OCI-LY1 (cell line): ENCODE data around the gene SNTG2.

ENCODE experiments used
- H2AFZ ChIP-seq: fragments of 200-600 bp; sonication (generic), shearing (Covaris generic); 2 replicates; pipeline ENCODE4 v1.6.0; 2014; ENCODE audit warnings: antibody characterized with exemption, mild to moderate bottlenecking, low read length
- H3F3A ChIP-seq: fragments of 200-600 bp; sonication (generic), shearing (Covaris generic); 2 replicates; pipeline ENCODE4 v1.6.0; 2014; ENCODE audit warnings: mild to moderate bottlenecking, antibody characterized with exemption, low read length, moderate library complexity; ENCODE audit not compliant: insufficient read depth
- H3K27ac ChIP-seq: fragments of 200-600 bp; sonication (generic); 2 replicates; pipeline ENCODE4 v1.5.1; 2014; ENCODE audit warnings: low read length, mixed run types, mild to moderate bottlenecking, low read depth; ENCODE audit not compliant: poor library complexity, severe bottlenecking
- H3K27me3 ChIP-seq: fragments of 200-600 bp; sonication (generic); 2 replicates; pipeline ENCODE4 v1.6.0; 2014; ENCODE audit warnings: antibody characterized with exemption, mild to moderate bottlenecking, low read length, moderate library complexity; ENCODE audit not compliant: insufficient read depth
- H3K36me3 ChIP-seq: fragments of 200-600 bp; sonication (generic); 2 replicates; pipeline ENCODE4 v1.6.1; 2014; ENCODE audit warnings: mild to moderate bottlenecking, antibody characterized with exemption, low read length, moderate library complexity, mixed read lengths; ENCODE audit not compliant: insufficient read depth
- H3K4me1 ChIP-seq: fragments of 200-600 bp; sonication (generic); 2 replicates; pipeline ENCODE4 v1.5.1; 2014; ENCODE audit warnings: mild to moderate bottlenecking, low read length, moderate library complexity; ENCODE audit not compliant: insufficient read depth, severe bottlenecking
- H3K4me2 ChIP-seq: fragments of 200-600 bp; sonication (generic), shearing (Covaris generic); 2 replicates; pipeline ENCODE4 v1.6.1; 2014; ENCODE audit warnings: low read length
- H3K4me3 ChIP-seq: fragments of 200-600 bp; sonication (generic); 2 replicates; pipeline ENCODE4 v1.5.1; 2014; ENCODE audit warnings: low read length, low read depth, mild to moderate bottlenecking, mixed read lengths; ENCODE audit not compliant: poor library complexity, severe bottlenecking
- H3K79me2 ChIP-seq: fragments of 200-600 bp; shearing (Covaris generic); 2 replicates; pipeline ENCODE4 v1.6.1; 2016; ENCODE audit warnings: mixed run types, low read length, mixed read lengths; ENCODE audit not compliant: insufficient read depth
- H3K9ac ChIP-seq: fragments of 200-600 bp; sonication (generic), shearing (Covaris generic); 2 replicates; pipeline ENCODE4 v1.6.1; 2014; ENCODE audit warnings: mild to moderate bottlenecking, low read length, mixed read lengths
- H3K9me2 ChIP-seq: fragments of 200-600 bp; sonication (generic), shearing (Covaris generic); 2 replicates; pipeline ENCODE4 v1.6.1; 2014; ENCODE audit warnings: low read depth, mild to moderate bottlenecking, low read length, mixed read lengths
- H3K9me3 ChIP-seq: fragments of 200-600 bp; shearing (Covaris generic); 2 replicates; pipeline ENCODE4 v1.6.1; 2014; ENCODE audit warnings: low read length, mixed read lengths
- H4K20me1 ChIP-seq: fragments of 200-600 bp; sonication (generic), shearing (Covaris generic); 2 replicates; pipeline ENCODE4 v1.6.0; 2016; ENCODE audit warnings: mild to moderate bottlenecking, low read length; ENCODE audit not compliant: insufficient read depth
- CTCF ChIP-seq: fragments of 200-600 bp; sonication (generic), shearing (Covaris generic); IDR thresholded peaks from 2 replicates; pipeline ENCODE4 v1.5.1; 2017; ENCODE audit warnings: mild to moderate bottlenecking, antibody characterized with exemption, low read length, moderate library complexity, mixed read lengths
- EZH2 ChIP-seq: fragments of 200-600 bp; sonication (generic), shearing (Covaris generic); IDR thresholded peaks from 2 replicates; pipeline ENCODE4 v1.8.0; 2017; ENCODE audit warnings: borderline replicate concordance, mixed run types, mild to moderate bottlenecking, antibody characterized with exemption, low read length, moderate library complexity, mixed read lengths

Gene SNTG2

GRCh38 chr2:1004398-1004797, 53.7 kb downstream of the SNTG2 start:
- TF ChIP-seq CTCF (no peak), EZH2 (no peak)
- no peaks in the 10 kb centered on the region for H3K79me2 ChIP-seq

DNA sequence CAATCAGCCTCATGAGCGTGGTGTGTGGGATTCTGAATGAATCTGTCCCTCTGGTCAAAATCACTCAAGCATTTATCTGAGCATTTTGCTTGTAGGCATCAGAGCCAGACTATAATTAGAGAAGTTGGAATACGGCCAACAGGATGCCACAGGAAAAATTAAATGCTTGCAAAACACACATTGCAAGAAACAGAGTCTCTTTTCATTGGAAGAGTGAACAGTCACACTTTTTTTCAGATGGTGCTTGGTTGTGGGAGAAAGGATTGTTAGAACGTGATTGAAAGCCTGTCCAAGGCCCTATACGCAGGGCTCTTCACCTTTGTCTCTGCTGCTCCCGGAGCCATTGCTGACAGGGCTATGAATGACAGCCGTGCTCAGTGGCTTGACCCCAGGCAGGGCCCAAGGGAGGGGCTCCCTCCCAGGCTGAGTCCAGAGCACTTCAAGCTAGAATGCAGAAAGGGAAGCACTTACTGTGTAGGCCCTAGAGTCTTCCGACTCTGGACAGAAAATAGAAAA, 59.8 kb downstream of the SNTG2 start:
- H3F3A ChIP-seq: no peaks in the 10 kb centered on the region

More at GRCh38 chr2:1004398-1004797, 53.7 kb downstream of the SNTG2 start:
- H3K4me3 ChIP-seq: no peak overlapping the region
- H3K9me3 ChIP-seq: no peaks in the 10 kb centered on the region
- H4K20me1 ChIP-seq: no peaks in the 10 kb centered on the region
- H2AFZ ChIP-seq: no peak overlapping the region
- H3F3A ChIP-seq: no peaks in the 10 kb centered on the region
- H3K4me1 ChIP-seq: no peaks in the 10 kb centered on the region
- no peaks in the 10 kb centered on the region for H3K9me2 ChIP-seq
- H3K36me3 ChIP-seq: no peaks in the 10 kb centered on the region
- no peak overlapping the region for H3K4me2 ChIP-seq
- no peaks in the 10 kb centered on the region for H3K27me3 ChIP-seq
- no peak overlapping the region for H3K27ac ChIP-seq
- no peak overlapping the region for H3K9ac ChIP-seq

DNA sequence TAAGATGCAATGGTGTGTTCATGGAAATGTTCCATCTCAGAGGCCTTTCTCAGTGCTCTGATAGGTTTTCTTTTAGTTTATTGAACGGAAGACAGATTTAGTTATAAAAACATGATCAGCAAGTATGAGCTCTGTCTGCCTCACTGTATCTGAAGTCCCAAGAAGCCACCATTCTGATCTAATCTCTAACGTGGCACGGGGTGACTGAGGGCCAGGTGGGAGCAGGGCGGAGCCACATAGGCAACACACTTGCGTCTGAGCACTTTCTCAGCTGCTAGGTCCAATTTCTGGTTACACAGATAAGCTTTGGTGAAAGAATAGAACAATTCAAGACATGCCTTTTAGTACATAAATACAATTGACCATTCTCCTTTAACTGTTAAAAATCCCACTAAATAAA, 60.4 kb downstream of the SNTG2 start:
- H3K4me3 ChIP-seq: no peak overlapping the region
- H3K27me3 ChIP-seq: no peaks in the 10 kb centered on the region
- H4K20me1 ChIP-seq: no peaks in the 10 kb centered on the region
- no peaks in the 10 kb centered on the region for H3F3A ChIP-seq
- no peak overlapping the region for H2AFZ ChIP-seq
- H3K4me2 ChIP-seq: no peak overlapping the region
- no peak overlapping the region for H3K9ac ChIP-seq
- H3K9me3 ChIP-seq: no peaks in the 10 kb centered on the region
- no peak overlapping the region for H3K27ac ChIP-seq
- TF ChIP-seq CTCF (no peak), EZH2 (no peak)
- H3K9me2 ChIP-seq: no peaks in the 10 kb centered on the region
- H3K4me1 ChIP-seq: no peaks in the 10 kb centered on the region
- H3K79me2 ChIP-seq: no peaks in the 10 kb centered on the region
- H3K36me3 ChIP-seq: no peaks in the 10 kb centered on the region

More for the DNA sequence above, 59.8 kb downstream of the SNTG2 start:
- TF ChIP-seq EZH2 (no peak), CTCF (no peak)
- H4K20me1 ChIP-seq: no peaks in the 10 kb centered on the region
- no peak overlapping the region for H3K4me3 ChIP-seq
- no peaks in the 10 kb centered on the region for H3K36me3 ChIP-seq
- no peak overlapping the region for H3K4me2 ChIP-seq
- H3K9ac ChIP-seq: no peak overlapping the region
- no peak overlapping the region for H3K27ac ChIP-seq
- H3K9me3 ChIP-seq: no peaks in the 10 kb centered on the region
- H3K27me3 ChIP-seq: no peaks in the 10 kb centered on the region
- H2AFZ ChIP-seq: no peak overlapping the region
- H3K9me2 ChIP-seq: no peaks in the 10 kb centered on the region
- H3K79me2 ChIP-seq: no peaks in the 10 kb centered on the region
- H3K4me1 ChIP-seq: no peaks in the 10 kb centered on the region
